ENCODE data around the gene SNCAIP.

DNA sequence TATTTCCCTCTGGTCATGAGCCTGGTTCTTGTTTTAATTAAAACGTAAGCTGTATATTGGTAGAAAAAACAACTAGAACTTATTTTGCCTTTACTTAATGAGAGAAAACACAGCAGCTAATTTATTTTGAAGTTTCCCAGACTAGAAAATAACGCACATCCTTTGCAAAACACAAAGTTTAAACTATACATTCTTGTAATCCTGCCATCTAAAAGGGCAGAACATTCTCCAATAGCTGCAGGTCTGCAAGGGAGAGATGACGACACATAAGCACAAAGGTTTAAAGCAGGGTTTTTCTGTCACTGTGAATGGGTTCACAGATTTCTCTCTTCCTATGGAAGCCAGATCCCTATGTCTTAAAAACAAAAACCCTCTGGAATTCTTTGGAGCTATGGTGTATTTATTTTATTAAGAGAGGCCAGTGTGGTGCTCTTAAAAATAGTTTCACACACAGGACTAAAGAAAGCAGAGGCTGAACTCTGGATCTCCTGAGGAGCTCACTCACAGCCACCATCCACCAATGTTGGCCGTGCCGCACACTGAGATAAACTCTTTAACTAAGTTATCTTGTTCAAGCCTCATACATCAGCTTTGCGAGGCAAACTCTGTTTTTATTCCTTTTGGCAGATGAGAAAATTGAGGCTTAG, 82.4 kb downstream of the SNCAIP start:
- TF ChIP-seq, protein P1, sequence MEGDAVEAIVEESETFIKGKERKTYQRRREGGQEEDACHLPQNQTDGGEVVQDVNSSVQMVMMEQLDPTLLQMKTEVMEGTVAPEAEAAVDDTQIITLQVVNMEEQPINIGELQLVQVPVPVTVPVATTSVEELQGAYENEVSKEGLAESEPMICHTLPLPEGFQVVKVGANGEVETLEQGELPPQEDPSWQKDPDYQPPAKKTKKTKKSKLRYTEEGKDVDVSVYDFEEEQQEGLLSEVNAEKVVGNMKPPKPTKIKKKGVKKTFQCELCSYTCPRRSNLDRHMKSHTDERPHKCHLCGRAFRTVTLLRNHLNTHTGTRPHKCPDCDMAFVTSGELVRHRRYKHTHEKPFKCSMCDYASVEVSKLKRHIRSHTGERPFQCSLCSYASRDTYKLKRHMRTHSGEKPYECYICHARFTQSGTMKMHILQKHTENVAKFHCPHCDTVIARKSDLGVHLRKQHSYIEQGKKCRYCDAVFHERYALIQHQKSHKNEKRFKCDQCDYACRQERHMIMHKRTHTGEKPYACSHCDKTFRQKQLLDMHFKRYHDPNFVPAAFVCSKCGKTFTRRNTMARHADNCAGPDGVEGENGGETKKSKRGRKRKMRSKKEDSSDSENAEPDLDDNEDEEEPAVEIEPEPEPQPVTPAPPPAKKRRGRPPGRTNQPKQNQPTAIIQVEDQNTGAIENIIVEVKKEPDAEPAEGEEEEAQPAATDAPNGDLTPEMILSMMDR (IDR thresholded peaks at IDR 0.05; ENCODE audit: insufficient read depth, low read length), result no peak
- TF ChIP-seq REST (IDR thresholded peaks at IDR 0.05; ENCODE audit: insufficient replicate concordance, low read depth), result no peak
- no peak for TF ChIP-seq SPI1 (IDR thresholded peaks at IDR 0.05; ENCODE audit: borderline replicate concordance, low read depth)
- TF ChIP-seq POLR2AphosphoS5 (IDR thresholded peaks at IDR 0.05; ENCODE audit: low read depth), result no peak
